SH-SY5Y (cell line): ENCODE measurements around the gene TEX22.

Experiments
- GATA2 ChIP-seq: IDR thresholded peaks from 2 replicates; pipeline ENCODE4 v1.6.1; 2011; ENCODE audit warnings: mild to moderate bottlenecking, low read depth, low read length
- GATA3 ChIP-seq: IDR thresholded peaks from 2 replicates; pipeline ENCODE4 v1.6.1; 2011; ENCODE audit warnings: low read depth, mild to moderate bottlenecking, low read length, moderate library complexity

DNA sequence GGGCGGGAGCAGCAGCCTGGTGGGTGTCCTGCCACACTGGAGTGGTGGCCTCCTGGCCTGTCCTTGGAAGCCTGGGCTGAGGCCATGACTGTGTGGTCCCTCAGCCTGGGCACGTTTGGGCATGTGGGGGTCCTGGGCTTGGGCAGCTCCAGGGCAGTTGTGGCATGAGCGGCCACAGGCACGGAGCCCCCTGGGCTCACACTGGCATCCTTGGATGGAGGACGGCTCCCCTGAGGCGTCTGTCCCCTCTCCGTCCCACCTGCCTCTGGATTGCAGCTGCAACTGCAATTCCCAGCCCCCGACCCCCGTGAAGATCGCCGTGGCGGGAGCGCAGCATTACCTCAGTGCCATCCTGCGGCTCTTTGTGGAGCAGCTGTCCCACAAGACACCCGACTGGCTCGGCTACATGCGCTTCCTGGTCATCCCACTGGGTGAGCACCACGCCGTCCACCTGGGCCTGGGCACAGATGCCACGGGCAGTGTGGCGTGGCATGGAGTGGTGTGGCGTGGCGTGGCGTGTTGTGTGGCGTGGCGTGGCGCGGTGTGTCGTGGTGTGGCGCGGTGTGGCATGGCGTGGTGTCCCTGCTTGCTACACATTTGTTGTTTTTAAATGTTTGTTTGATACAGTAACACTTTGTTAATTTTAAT, 15.1 kb upstream of the TEX22 start:
- no peak for TF ChIP-seq GATA2
- no peak for TF ChIP-seq GATA3
